SK-N-SH (cell line): ENCODE measurements around the gene EMX1.

Experiments used
- SMC3 ChIP-seq: IDR thresholded peaks from 2 replicates; pipeline ENCODE4 v1.6.1; 2012; ENCODE audit warnings: low read depth, low read length, improper control_type of control experiment
- TAF1 ChIP-seq: IDR thresholded peaks from 2 replicates; pipeline ENCODE4 v1.6.1; 2012; ENCODE audit warnings: low read depth, mild to moderate bottlenecking, low read length, moderate library complexity, borderline replicate concordance

- TF ChIP-seq SMC3 (no peak), TAF1 (no peak)
Measured at GRCh38 chr2:72932805-72933204, 15.5 kb downstream of the EMX1 start.
